Subcutaneous adipose tissue (tissue), 4 donors: ENCODE data around the gene PCGF5. TPM values are rescaled to one million over a fixed set of nuclear protein-coding genes. Genes with fewer than 3 reads are reported as not detected.

Experiments used
- CTCF ChIP-seq: fragments of 450-650 bp; IDR thresholded peaks from one replicate; pipeline ENCODE4 v1.5.1; 2016; ENCODE audit warnings: low read depth, mild to moderate bottlenecking, control low read depth, antibody characterized with exemption, moderate library complexity
- total RNA-seq, 4 donors: library from RNA; depleted of rRNA; stranded (reverse); fragments of >200 nt; gene quantifications; one replicate each; pipeline ENCODE4 v1.1.0, GENCODE V29; 2016

PCGF5 gene
- total RNA-seq, 4 donors from 2014 or later, result 36.2 to 69.0 (median 43.3) TPM

GRCh38 chr10:91299999-91300575 lies 79.6 kb downstream of the PCGF5 start:
- TF ChIP-seq CTCF, result no peak

- TF ChIP-seq CTCF, result no peak
Observed at GRCh38 chr10:91307489-91307888, 87.0 kb downstream of the PCGF5 start.

- no peak for TF ChIP-seq CTCF
Observed at GRCh38 chr10:91309711-91310110, 89.2 kb downstream of the PCGF5 start.

- no peak for TF ChIP-seq CTCF
Observed at GRCh38 chr10:91311601-91312381, 91.3 kb downstream of the PCGF5 start.

GRCh38 chr10:91312382-91312733 lies 91.9 kb downstream of the PCGF5 start:
- TF ChIP-seq CTCF, result no peak

GRCh38 chr10:91313796-91314485 lies 93.5 kb downstream of the PCGF5 start:
- TF ChIP-seq CTCF, result no peak

GRCh38 chr10:91316486-91316885 lies 96.0 kb downstream of the PCGF5 start:
- no peak for TF ChIP-seq CTCF
